GM12873 (cell line): ENCODE results near the gene MAP1S.
A peak's percentile ranks its signal among the peaks of the same experiment; 100 is the strongest.

ENCODE experiments used
- TF ChIP-seq, protein P1 (sequence below): IDR thresholded peaks from 2 replicates; pipeline ENCODE4 v1.5.1; 2012; ENCODE audit warnings: low read depth, mild to moderate bottlenecking, moderate library complexity, low read length, control low read depth; ENCODE audit not compliant: insufficient read depth; ENCODE audit errors: missing control alignments

MAP1S gene

GRCh38 chr19:17703824-17704463 lies 15.3 kb upstream of the MAP1S start:
- TF ChIP-seq, protein P1, sequence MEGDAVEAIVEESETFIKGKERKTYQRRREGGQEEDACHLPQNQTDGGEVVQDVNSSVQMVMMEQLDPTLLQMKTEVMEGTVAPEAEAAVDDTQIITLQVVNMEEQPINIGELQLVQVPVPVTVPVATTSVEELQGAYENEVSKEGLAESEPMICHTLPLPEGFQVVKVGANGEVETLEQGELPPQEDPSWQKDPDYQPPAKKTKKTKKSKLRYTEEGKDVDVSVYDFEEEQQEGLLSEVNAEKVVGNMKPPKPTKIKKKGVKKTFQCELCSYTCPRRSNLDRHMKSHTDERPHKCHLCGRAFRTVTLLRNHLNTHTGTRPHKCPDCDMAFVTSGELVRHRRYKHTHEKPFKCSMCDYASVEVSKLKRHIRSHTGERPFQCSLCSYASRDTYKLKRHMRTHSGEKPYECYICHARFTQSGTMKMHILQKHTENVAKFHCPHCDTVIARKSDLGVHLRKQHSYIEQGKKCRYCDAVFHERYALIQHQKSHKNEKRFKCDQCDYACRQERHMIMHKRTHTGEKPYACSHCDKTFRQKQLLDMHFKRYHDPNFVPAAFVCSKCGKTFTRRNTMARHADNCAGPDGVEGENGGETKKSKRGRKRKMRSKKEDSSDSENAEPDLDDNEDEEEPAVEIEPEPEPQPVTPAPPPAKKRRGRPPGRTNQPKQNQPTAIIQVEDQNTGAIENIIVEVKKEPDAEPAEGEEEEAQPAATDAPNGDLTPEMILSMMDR = peak; percentile 97

DNA sequence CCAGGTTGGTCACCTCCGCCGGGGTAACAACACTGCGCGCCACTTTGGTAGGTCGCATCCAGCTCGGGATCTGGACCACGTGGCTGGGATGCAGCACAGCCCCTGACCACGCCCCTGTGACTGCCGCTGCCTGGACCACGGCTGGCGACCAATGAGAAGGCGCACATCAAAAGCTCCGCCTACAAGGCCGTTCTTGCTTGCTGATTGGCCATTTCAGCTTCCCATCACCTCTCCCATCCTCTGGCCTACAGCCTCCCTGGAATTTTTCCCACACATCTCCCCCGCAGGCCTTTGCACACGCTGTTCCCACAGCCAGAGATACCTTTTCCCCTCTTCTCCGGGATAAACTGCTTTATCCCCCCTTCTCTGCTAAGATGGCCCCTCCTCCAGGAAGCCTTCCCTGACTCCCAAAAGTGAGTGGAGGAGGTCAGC lies 12.5 kb upstream of the MAP1S start:
- TF ChIP-seq, protein P1 = no peak

DNA sequence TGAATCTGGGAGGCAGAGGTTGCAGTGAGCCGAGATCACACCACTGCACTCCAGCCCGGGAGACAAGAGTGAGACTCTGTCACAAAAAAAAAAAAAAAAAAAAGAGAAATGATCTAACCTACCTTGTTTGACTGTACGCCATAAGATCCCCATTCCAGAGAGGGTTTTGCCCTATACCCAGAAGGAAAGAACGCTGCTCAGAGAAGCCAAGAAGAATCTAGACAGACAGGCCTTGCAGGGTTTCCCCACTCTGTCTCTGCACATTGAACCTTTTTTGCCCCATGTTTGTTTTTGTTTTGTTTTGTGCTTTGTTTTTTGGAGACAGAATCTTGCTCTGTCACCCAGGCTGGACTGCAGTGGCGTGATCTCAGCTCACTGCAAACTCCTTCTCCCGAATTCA lies 7.4 kb upstream of the MAP1S start:
- TF ChIP-seq, protein P1 = no peak

DNA sequence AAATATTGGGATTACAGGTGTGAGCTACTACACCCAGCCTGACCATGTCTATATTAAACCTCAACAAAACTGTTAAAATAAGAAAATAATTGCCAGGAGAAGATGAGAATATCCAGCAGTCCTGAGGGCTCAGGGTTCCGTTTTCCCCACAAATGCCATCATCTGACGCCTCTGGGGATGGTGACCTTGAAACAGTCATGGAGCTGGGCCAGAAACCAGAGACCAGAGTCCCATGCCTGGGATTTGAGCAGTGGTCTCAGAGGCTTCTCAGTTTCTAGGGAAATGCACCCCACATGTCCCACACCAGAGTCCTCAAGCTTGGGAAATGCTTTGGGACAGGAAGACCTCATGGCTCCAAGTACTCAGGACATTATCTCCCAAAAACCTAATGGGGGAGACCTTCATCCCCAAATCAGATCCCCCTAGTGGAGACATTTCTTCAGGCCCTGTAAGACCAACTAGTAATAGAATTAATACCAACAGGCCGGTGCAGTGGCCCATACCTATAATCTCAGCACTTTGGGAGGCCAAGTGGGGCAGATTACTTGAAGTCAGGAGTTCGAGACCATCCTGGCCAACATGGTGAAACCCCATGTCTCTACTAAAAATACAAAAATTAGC lies 2.9 kb upstream of the MAP1S start:
- TF ChIP-seq, protein P1 = peak; percentile 43

DNA sequence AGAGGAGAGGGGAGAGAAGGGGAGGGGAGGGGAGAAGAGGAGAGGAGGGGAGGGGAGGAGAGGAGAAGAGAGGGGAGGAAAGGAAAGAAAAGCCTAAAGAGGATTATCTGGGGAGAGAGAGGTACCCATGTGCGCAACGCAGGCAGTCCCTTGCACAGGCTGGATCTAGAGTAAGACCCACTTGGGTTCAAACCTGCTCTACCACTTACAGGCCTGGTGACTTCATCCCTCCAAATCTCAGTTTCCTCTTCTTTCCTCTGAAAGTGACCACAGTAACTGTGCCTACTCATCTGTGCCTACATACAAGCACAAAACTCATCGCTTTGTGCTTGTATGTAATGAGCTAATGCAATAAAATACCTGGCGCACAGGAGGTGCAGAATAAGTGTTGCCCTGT lies 732 bp upstream of the MAP1S start:
- TF ChIP-seq, protein P1 = no peak

GRCh38 chr19:17719730-17720400 lies 585 bp downstream of the MAP1S start:
- TF ChIP-seq, protein P1 = no peak

DNA sequence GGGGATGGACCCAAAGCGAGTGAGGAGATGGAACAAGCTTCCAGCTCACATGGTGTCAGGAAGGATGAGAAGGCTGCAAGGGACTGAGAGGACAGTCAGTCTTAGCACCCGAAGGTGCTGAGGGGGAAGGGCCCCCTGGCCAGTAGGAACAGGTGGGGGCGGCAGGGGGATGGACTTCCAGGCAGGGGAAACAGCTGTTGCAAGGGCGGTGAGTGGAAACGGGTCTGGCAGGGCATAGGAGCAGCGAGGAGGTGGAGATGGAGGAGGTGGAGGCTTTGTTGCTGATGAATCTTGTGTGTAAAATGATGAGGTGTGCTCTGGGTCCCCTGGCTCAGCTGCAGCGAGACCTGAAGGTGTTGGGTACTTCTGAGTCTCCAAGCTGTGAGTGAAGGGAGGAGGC lies 1.2 kb downstream of the MAP1S start:
- TF ChIP-seq, protein P1 = no peak
